ENCODE results near the gene CDC40.
"Not testable (repeated sequence)": the region's sequence is repeated elsewhere in the genome, so short reads cannot be mapped to it uniquely, and the experiment has no call there.

CDC40 gene

DNA sequence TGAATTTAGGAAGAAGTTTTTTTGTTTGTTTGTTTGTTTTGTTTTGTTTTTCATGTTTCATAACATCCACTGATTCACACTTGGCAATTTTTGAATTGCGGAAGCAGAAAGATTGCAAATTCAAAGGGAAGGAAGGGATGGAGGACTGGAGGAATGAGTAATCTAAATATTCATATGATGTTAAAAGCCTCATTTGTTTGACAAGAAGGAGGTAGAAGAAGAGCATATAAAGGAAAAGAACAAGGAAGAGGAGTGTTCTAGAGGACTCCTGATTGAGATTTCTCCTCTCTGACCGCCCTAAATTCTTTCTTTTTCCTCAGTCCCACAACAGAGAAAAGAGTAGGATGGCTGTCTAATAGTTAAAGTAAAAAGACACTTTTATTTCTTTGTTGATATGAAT is 89.4 kb downstream of the CDC40 start:
- H3K36me3 ChIP-seq (ENCODE audit: insufficient read depth), result no peaks in the 10 kb centered on the region
- H3K27me3 ChIP-seq (ENCODE audit: insufficient read depth, low read depth), result no peaks in the 10 kb centered on the region
- no peak overlapping the region for H2AFZ ChIP-seq (ENCODE audit: low read depth)
- no peaks in the 10 kb centered on the region for H4K20me1 ChIP-seq (ENCODE audit: insufficient read depth)
- no peak overlapping the region for H3K9ac ChIP-seq
- H3K27ac ChIP-seq, result no peak overlapping the region
- TF ChIP-seq, protein P1, sequence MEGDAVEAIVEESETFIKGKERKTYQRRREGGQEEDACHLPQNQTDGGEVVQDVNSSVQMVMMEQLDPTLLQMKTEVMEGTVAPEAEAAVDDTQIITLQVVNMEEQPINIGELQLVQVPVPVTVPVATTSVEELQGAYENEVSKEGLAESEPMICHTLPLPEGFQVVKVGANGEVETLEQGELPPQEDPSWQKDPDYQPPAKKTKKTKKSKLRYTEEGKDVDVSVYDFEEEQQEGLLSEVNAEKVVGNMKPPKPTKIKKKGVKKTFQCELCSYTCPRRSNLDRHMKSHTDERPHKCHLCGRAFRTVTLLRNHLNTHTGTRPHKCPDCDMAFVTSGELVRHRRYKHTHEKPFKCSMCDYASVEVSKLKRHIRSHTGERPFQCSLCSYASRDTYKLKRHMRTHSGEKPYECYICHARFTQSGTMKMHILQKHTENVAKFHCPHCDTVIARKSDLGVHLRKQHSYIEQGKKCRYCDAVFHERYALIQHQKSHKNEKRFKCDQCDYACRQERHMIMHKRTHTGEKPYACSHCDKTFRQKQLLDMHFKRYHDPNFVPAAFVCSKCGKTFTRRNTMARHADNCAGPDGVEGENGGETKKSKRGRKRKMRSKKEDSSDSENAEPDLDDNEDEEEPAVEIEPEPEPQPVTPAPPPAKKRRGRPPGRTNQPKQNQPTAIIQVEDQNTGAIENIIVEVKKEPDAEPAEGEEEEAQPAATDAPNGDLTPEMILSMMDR (conservative IDR thresholded peaks at IDR 0.05; ENCODE audit: low read depth, low read length), result no peak
- H3K4me1 ChIP-seq (ENCODE audit: low read depth, poor library complexity, severe bottlenecking), result no peaks in the 10 kb centered on the region
- no peaks in the 10 kb centered on the region for H3K79me2 ChIP-seq (ENCODE audit: insufficient read depth, low read depth)
- H3K4me2 ChIP-seq, result no peak overlapping the region
- no peak overlapping the region for H3K4me3 ChIP-seq (IDR thresholded peaks at IDR 0.05; ENCODE audit: insufficient read depth, low read depth, low read length)

DNA sequence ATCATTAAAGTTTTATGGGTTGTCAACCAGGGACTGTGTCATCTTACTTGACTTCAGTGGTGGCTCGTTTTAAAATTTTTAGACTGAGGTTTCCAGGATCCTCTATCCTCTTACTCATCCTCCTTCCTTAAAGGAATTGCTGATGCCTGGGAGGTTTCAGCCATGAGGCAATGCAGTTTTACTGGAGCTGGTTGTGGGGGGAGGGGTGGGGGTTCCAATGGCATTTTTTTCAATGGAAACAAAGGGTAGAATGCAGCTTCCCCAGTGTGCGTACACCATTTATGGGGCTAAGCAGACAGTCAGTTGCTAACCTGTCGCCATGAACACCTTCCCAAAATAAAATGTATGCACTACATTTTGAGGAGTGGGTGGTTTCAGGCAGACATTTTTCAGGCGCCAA is 89.9 kb downstream of the CDC40 start:
- Histone ChIP-seq H3K4me1 (ENCODE audit: low read depth, poor library complexity, severe bottlenecking) (no peaks in the 10 kb centered on the region), H2AFZ (ENCODE audit: low read depth) (no peak overlapping the region), H3K4me2 (no peak overlapping the region), H3K36me3 (ENCODE audit: insufficient read depth) (no peaks in the 10 kb centered on the region), H3K79me2 (ENCODE audit: insufficient read depth, low read depth) (no peaks in the 10 kb centered on the region), H4K20me1 (ENCODE audit: insufficient read depth) (no peaks in the 10 kb centered on the region), H3K9ac (no peak overlapping the region), H3K27ac (no peak overlapping the region), H3K27me3 (ENCODE audit: insufficient read depth, low read depth) (no peaks in the 10 kb centered on the region), H3K4me3 (IDR thresholded peaks at IDR 0.05; ENCODE audit: insufficient read depth, low read depth, low read length) (no peak overlapping the region)
- TF ChIP-seq, protein P1 (conservative IDR thresholded peaks at IDR 0.05; ENCODE audit: low read depth, low read length), result no peak

DNA sequence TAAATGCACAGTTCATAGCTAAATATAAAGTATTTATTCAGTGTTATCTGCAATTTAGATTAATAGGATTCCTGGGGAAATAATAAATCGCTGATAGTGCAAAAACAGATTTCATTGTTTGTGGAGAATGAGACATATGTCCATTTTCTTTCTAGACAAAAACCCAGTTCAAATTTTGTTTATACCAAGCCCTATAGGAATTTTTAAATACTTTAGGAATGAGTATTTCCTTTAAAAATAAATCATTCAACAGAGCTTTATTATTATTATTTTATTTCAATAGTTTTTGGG is 91.5 kb downstream of the CDC40 start:
- H3K27ac ChIP-seq, result no peak overlapping the region
- no peaks in the 10 kb centered on the region for H3K4me1 ChIP-seq (ENCODE audit: low read depth, poor library complexity, severe bottlenecking)
- H3K79me2 ChIP-seq (ENCODE audit: insufficient read depth, low read depth), result no peaks in the 10 kb centered on the region
- H3K27me3 ChIP-seq (ENCODE audit: insufficient read depth, low read depth), result no peaks in the 10 kb centered on the region
- H4K20me1 ChIP-seq (ENCODE audit: insufficient read depth), result no peaks in the 10 kb centered on the region
- H2AFZ ChIP-seq (ENCODE audit: low read depth), result no peak overlapping the region
- no peak overlapping the region for H3K9ac ChIP-seq
- H3K4me3 ChIP-seq (IDR thresholded peaks at IDR 0.05; ENCODE audit: insufficient read depth, low read depth, low read length), result no peak overlapping the region
- no peak overlapping the region for H3K4me2 ChIP-seq
- TF ChIP-seq, protein P1 (conservative IDR thresholded peaks at IDR 0.05; ENCODE audit: low read depth, low read length), result no peak
- no peaks in the 10 kb centered on the region for H3K36me3 ChIP-seq (ENCODE audit: insufficient read depth)

DNA sequence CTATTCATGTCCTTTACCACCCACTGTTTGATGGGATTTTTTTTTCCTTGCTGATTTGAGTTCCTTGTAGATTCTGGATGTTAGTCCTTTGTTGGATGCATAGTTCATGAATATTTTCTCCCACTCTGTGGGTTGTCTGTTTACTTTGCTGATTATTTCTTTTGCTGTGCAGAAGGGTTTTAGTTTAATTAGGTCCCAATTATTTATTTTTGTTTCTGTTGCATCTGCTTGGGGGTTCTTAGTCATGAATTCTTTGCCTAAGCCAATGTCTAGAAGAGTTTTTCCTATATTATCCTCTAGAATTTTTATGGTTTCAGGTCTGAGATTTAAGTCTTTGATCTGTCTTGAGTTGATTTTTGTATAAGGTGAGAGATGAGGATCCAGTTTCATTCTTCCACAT is 92.6 kb downstream of the CDC40 start:
- H3K27ac ChIP-seq; H3K79me2 ChIP-seq (ENCODE audit: insufficient read depth, low read depth); H3K36me3 ChIP-seq (ENCODE audit: insufficient read depth); H3K27me3 ChIP-seq (ENCODE audit: insufficient read depth, low read depth); H4K20me1 ChIP-seq (ENCODE audit: insufficient read depth); H2AFZ ChIP-seq (ENCODE audit: low read depth); H3K4me1 ChIP-seq (ENCODE audit: low read depth, poor library complexity, severe bottlenecking); H3K9ac ChIP-seq; H3K4me2 ChIP-seq; H3K4me3 ChIP-seq (IDR thresholded peaks at IDR 0.05; ENCODE audit: insufficient read depth, low read depth, low read length): not testable (repeated sequence)

DNA sequence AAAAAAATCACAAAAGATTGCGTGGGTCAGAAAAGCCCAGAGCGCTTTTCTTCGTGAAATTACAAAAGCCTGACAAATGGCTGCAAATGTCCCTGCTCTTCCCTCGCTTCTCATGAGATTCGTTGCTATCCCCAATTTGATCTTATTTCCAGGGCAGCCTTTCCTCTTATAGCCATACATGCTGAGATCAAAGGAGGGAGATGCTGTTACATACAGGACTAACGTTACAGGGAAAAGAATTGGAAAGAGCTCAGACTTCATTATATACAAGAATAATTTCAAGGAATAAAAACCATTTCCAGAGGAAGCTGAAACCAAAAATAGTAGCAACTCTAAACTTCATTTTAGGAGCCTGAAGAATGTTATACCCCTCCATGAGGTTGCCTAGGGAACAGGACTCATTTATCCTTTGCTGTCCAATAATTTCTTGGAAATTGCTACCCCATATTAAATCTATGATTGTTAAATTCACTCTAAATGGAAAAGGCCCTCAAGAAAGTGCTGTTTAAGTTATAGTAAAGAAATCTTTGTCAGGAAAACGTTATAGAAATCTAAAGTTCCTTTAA is 97.0 kb downstream of the CDC40 start:
- Histone ChIP-seq H3K36me3 (ENCODE audit: insufficient read depth) (no peaks in the 10 kb centered on the region), H3K27ac (no peak overlapping the region), H4K20me1 (ENCODE audit: insufficient read depth) (no peaks in the 10 kb centered on the region), H3K4me1 (ENCODE audit: low read depth, poor library complexity, severe bottlenecking) (no peaks in the 10 kb centered on the region), H3K4me3 (IDR thresholded peaks at IDR 0.05; ENCODE audit: insufficient read depth, low read depth, low read length) (no peak overlapping the region), H3K4me2 (no peak overlapping the region), H2AFZ (ENCODE audit: low read depth) (no peak overlapping the region), H3K79me2 (ENCODE audit: insufficient read depth, low read depth) (no peaks in the 10 kb centered on the region), H3K27me3 (ENCODE audit: insufficient read depth, low read depth) (no peaks in the 10 kb centered on the region), H3K9ac (no peak overlapping the region)
- TF ChIP-seq, protein P1 (conservative IDR thresholded peaks at IDR 0.05; ENCODE audit: low read depth, low read length), result no peak

Data from KMS-11 (cell line).